T-helper 2 cell treated with Interferon-gamma antibody and Interleukin-4, amounts not matched to agents 5 μg/mL and 100 μg/mL, for 36 hours (primary cell): ENCODE data around the gene GLP1R.

Experiments used
- DNase-seq: peaks from one replicate; pipeline ENCODE4 v3.0.0; 2021; ENCODE audit warnings: low spot score
- H3K27ac Mint-ChIP-seq: one replicate; pipeline ENCODE4 v1.8.0; 2021; ENCODE audit warnings: mild to moderate bottlenecking, mixed read lengths
- H3K27me3 Mint-ChIP-seq: one replicate; pipeline ENCODE4 v1.8.0; 2021; ENCODE audit warnings: low read depth, mixed read lengths
- H3K36me3 Mint-ChIP-seq: one replicate; pipeline ENCODE4 v1.8.0; 2021; ENCODE audit warnings: low read depth, mixed read lengths
- H3K4me1 Mint-ChIP-seq: one replicate; pipeline ENCODE4 v1.8.0; 2021; ENCODE audit warnings: low read depth, mixed read lengths
- H3K4me3 Mint-ChIP-seq: one replicate; pipeline ENCODE4 v1.8.0; 2022; ENCODE audit warnings: mild to moderate bottlenecking, moderate library complexity, mixed read lengths
- H3K9me3 Mint-ChIP-seq: one replicate; pipeline ENCODE4 v1.8.0; 2021; ENCODE audit warnings: mixed read lengths

Gene GLP1R

DNA sequence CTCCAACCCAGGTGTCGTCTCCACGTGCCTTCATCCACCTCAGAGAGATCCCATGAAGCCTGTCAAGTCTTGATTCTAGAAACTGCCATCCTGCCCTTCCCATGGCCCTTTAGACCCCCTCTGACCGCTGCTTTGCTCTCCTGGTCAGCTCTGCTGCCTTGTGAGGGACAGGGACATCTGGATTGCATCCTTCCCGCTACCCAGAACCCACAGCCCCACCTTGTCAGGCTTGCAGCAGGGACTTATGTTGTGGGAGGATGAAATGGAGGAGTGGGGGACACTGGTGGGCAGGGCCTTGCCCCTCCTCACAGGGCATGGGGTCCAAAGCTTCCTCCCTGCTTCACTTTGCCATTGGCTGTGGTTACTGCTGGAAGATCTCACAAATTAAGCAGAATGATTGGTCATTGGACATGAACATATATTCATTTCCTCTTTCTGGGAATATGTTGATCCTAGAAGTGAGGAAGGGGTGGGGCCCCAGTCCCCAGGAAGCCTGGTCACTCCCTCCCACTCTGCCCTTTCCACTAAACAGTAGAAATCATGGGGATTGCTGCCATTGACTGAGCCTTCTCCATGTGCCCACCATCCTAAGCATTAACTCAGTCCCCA is 4.5 kb downstream of the GLP1R start:
- no peak overlapping the region for H3K4me3 Mint-ChIP-seq

DNA sequence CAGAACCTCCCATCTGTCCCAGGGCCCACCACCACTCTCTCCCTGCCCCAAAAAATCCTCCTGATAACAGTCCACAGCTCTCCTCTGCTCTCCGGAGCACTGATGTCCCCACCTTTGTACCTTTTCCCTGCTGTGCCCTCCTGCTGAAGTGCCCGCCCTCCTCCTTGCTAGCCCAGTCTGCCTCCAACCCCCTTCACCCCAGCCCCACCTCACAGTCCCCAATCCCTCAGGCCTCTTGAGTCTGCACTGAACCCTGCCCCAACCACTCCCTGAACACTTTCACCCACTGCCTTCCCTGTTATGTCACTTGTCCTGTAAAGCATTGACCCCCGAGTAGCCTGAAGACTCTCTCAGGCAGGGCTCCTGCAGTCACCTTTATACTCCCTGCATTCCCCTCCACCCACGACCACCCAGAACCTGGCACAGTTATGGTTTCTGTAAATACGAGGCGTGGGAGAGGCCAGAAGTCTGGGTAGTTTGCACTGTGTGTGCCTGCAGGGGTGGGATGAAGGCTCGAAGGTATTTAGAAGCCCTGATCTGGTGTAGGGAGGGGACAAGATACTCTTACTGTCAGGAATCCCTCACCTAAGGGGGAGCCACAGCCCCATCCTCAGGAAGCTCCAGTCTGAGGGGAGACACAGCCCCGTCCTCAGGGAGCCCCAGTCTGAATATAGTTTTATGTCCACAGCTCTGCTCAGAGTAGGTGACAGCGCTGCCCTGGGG is 5.4 kb downstream of the GLP1R start:
- Mint-ChIP-seq H3K9me3 (no peaks in the 10 kb centered on the region), H3K27ac (no peak overlapping the region), H3K4me1 (peaks cover 17% of the 10 kb centered on the region), H3K27me3 (peaks cover 22% of the 10 kb centered on the region), H3K36me3 (no peaks in the 10 kb centered on the region), H3K4me3 (no peak overlapping the region)
- no peak for DNase-seq

More for the DNA sequence above, 4.5 kb downstream of the GLP1R start:
- peaks cover 23% of the 10 kb centered on the region for H3K27me3 Mint-ChIP-seq
- no peaks in the 10 kb centered on the region for H3K36me3 Mint-ChIP-seq
- no peaks in the 10 kb centered on the region for H3K9me3 Mint-ChIP-seq
- no peak overlapping the region for H3K27ac Mint-ChIP-seq
- H3K4me1 Mint-ChIP-seq = peaks cover 17% of the 10 kb centered on the region
- no peak for DNase-seq

DNA sequence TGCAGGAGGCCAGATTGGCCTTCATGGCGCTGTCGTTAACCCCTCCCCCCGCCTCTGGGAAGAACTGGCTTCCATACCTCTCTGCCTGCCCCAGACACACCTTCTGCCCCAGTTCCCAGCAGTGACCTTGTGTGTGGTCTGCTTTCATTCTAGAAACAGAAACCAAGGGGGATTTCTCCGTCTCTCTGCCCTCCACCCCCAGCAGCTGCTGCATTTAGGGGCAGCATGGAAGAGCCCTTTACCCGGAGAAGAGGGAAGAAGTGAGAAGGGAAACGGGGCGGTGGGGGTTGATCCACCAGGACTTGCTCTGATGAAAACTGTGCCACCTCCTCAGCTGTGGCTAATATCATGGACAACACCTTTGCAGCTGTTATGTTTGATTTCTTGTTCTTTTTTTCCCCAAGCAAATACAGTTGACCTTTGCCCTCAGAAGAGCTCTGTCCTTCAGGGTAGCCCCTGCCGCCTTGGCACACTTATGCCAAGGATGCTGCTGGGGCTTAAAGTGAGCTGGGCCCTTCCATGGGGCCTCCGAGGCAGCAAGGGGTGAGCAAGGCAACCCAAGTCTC is 6.1 kb downstream of the GLP1R start:
- Mint-ChIP-seq H3K4me3 (no peak overlapping the region), H3K36me3 (no peaks in the 10 kb centered on the region), H3K27ac (no peak overlapping the region), H3K9me3 (no peaks in the 10 kb centered on the region), H3K4me1 (peaks cover 17% of the 10 kb centered on the region), H3K27me3 (peaks cover 16% of the 10 kb centered on the region)
- DNase-seq = no peak

DNA sequence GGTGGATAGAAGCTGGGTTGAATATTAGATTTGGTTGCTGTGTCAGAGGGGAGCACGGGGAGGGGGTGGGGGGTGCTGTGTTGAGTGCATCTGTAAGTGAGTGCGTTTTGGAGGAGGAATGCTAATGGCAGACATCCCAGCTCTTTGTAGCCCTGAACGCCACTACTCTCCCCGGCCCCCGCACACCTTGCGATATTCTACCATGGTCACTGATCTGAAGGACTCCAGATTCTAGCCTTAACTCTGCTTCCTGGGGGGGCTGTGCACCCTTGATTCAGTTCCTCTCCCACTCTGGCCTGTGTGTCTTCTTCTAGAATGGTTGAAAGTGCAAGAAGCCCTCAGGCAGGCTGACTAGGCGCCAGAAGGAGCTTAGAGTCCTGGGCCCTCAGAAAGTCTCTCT is 7.1 kb downstream of the GLP1R start:
- no peaks in the 10 kb centered on the region for H3K36me3 Mint-ChIP-seq
- H3K4me3 Mint-ChIP-seq = no peak overlapping the region
- H3K4me1 Mint-ChIP-seq = peaks cover 14% of the 10 kb centered on the region
- no peak overlapping the region for H3K27ac Mint-ChIP-seq
- no peak for DNase-seq
- peaks cover 6% of the 10 kb centered on the region for H3K27me3 Mint-ChIP-seq
- H3K9me3 Mint-ChIP-seq = no peaks in the 10 kb centered on the region

DNA sequence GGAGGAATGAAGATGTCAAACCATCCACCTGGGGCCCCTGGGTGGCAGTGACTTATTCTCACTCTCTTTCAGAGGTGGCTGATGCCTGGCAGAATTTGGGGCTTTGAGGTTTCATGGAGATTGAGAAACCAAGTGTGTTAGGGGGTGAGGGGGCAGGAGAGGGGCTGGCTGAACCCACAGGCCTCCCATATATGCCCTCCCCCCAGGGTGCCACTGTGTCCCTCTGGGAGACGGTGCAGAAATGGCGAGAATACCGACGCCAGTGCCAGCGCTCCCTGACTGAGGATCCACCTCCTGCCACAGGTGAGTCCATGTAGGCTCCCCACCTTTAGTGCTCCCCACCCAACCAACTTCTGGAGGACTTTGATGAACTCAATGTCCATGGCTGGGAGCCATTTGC is 7.6 kb downstream of the GLP1R start:
- Mint-ChIP-seq H3K4me1 (peaks cover 9% of the 10 kb centered on the region), H3K9me3 (no peaks in the 10 kb centered on the region), H3K4me3 (no peak overlapping the region), H3K27me3 (peaks cover under 1% of the 10 kb centered on the region), H3K27ac (no peak overlapping the region), H3K36me3 (no peaks in the 10 kb centered on the region)
- DNase-seq = no peak

DNA sequence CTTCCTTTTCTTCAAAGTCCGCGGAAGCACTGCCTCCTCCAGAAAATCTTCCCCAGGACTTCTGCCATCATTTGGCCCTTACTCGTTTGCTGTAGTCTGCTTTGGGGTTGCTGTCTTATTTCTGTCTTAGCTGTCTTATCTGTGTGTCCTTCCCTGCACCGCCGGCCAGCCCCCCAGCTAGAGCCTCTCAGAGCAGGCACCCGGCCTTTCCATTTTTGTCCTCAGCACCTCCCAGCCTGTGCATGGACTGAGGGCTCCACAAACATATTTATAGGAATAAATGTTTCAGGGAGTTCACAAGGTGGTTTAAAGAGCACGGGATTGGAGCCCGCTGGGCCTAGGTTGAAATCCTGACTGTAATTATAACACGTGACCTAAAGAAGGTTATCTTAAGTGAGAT is 8.1 kb downstream of the GLP1R start:
- peaks cover 2% of the 10 kb centered on the region for H3K27me3 Mint-ChIP-seq
- no peak overlapping the region for H3K4me3 Mint-ChIP-seq
- DNase-seq = no peak
- H3K9me3 Mint-ChIP-seq = no peaks in the 10 kb centered on the region
- peaks cover 4% of the 10 kb centered on the region for H3K4me1 Mint-ChIP-seq
- H3K36me3 Mint-ChIP-seq = no peaks in the 10 kb centered on the region
- H3K27ac Mint-ChIP-seq = no peak overlapping the region

DNA sequence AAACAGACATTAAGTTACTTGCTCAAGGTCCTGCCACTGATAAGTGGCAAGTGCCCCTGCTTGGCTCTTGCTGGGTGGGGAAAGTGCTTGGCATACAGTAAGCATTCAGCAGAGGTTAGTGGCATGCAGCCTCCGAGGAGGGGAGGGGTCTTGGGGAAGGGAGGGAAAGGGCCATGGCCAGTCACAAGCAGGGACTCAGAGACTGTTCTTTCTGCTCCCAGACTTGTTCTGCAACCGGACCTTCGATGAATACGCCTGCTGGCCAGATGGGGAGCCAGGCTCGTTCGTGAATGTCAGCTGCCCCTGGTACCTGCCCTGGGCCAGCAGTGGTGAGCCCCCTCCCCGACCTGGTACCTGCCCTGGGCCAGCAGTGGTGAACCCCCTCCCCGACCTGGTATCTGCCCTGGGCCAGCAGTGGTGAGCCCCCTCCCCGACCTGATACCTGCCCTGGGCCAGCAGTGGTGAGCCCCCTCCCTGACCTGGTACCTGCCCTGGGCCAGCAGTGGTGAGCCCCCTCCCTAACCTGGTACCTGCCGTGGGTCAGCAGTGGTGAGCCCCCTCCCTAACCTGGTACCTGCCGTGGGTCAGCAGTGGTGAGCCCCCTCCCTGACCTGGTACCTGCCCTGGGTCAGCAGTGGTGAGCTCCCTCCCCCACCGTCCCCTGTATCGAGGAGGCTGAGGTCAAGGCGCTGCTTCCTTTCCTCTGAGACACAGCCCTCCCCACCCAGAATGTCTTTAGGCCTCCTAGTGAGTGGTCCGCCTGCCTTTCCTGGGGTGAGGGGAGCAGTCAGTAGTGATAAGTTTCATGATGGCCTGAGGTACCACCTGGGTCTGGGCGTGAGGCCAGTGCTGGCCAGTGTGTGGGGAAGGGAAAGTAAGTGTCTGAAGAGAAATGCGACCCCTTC is 8.9 kb downstream of the GLP1R start:
- H3K27ac Mint-ChIP-seq = no peak overlapping the region
- no peaks in the 10 kb centered on the region for H3K4me1 Mint-ChIP-seq
- DNase-seq = no peak
- H3K36me3 Mint-ChIP-seq = no peaks in the 10 kb centered on the region
- no peak overlapping the region for H3K4me3 Mint-ChIP-seq
- peaks cover 2% of the 10 kb centered on the region for H3K27me3 Mint-ChIP-seq
- no peaks in the 10 kb centered on the region for H3K9me3 Mint-ChIP-seq

DNA sequence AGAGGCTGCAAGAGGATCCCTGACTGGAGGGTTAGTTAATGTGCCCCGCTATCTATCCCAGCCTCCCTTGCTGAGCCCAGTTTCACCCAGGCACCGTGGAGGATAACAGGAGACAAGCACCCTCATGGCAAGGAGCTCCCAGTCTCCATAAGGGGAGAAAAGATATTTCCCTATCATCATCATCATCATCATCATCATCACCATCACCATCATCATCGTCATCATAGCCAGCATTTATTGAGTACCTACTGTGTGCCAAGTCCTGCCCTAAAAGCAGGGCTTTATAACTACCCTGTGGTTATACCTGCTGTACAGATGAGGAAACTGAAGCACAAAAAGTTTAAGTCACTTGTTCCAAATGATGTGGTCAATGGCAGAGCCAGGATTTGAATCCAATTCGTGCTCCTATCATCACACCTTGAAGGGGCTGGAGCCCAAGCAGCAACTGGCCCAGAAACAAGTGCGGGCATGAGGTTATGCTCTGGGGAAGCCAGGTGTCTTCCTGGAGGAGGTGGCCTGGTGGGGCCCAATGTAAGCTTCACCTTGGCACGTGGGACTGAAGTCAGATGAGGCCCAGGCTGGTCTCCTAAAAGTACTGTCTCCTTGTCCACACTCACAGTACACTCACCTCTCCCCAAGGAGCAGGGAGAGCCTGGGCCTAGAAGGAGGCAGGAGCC is 10.0 kb downstream of the GLP1R start:
- Mint-ChIP-seq H3K36me3 (no peaks in the 10 kb centered on the region), H3K9me3 (no peaks in the 10 kb centered on the region), H3K4me3 (no peak overlapping the region), H3K27ac (no peak overlapping the region), H3K4me1 (no peaks in the 10 kb centered on the region), H3K27me3 (peaks cover 6% of the 10 kb centered on the region)
- DNase-seq = no peak

DNA sequence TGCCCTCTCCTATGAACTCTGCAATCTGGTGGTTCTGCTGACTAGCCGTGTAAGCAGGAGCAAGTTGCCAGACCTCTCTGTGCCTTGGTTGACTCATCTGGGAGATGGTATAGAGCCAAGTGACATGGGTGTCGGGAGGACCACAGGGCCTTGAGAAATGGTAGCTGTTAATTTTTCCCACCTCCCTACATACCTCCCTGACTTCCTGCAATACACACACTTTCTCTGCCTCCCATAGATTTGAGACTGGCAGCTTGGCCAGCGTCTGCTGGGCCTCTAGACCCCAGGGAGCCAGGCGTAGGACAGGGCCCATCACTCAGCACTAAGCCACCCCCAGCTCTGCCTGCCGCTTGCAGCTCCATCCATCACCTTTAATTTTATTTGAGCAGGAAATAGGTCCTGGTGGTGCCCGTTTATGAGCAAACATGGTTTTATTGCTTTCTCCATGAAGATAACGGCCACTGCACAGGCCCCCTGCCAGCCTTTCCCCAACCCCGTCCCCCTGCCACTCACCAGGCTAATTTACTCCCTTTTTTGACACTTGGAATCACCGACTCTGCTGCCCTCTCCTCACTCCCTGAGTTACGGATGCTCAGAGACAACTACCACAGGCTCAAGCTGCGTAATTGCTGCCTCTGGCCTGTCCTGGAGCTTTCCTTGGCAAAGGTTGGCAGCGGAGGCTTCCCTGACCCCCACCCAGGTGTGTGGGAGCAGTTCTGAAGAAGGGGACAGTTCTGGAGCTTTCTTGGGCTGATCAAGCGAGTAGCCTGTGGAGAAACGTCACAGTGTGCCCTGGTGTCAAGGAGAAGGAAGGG is 11.1 kb downstream of the GLP1R start:
- no peaks in the 10 kb centered on the region for H3K36me3 Mint-ChIP-seq
- H3K4me3 Mint-ChIP-seq = no peak overlapping the region
- H3K27ac Mint-ChIP-seq = no peak overlapping the region
- peaks cover 7% of the 10 kb centered on the region for H3K27me3 Mint-ChIP-seq
- H3K4me1 Mint-ChIP-seq = no peaks in the 10 kb centered on the region
- no peak for DNase-seq
- H3K9me3 Mint-ChIP-seq = no peaks in the 10 kb centered on the region

DNA sequence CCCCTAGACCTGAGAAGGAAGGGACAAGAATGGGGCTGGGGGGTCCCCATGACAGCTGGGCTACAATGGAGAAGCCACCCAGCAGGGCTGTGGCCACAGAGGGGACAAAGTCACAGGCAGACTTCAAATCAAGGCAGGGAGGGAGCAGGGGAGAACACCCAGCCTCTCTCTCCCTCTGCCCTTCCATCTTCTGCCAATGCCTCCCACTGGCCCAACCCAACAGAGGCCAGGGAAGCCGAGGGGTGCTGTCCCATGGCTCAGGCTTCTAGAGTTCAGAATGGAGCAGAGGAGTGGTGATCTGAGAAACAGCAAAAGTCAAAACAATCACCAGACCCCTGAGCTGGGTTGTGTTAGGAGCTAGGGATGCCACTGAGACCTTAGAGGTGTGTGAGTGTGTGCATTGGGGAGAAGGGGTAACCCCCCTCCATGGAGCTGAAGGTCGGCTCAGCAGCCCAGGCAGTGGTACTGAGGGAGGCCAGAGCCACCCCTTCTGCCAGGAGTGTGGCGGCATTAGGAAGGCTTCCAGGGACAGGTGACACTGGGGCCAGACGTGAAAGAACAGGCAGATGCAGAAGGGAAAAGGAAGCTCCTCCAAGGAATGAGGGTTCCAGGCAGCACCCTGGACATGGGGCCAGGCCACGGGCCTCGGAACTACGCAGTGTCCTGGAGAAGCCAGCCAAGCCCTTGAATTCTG is 12.0 kb downstream of the GLP1R start:
- no peak overlapping the region for H3K4me3 Mint-ChIP-seq
- H3K9me3 Mint-ChIP-seq = no peaks in the 10 kb centered on the region
- H3K36me3 Mint-ChIP-seq = no peaks in the 10 kb centered on the region
- DNase-seq = no peak
- peaks cover 10% of the 10 kb centered on the region for H3K27me3 Mint-ChIP-seq
- H3K4me1 Mint-ChIP-seq = no peaks in the 10 kb centered on the region
- no peak overlapping the region for H3K27ac Mint-ChIP-seq

DNA sequence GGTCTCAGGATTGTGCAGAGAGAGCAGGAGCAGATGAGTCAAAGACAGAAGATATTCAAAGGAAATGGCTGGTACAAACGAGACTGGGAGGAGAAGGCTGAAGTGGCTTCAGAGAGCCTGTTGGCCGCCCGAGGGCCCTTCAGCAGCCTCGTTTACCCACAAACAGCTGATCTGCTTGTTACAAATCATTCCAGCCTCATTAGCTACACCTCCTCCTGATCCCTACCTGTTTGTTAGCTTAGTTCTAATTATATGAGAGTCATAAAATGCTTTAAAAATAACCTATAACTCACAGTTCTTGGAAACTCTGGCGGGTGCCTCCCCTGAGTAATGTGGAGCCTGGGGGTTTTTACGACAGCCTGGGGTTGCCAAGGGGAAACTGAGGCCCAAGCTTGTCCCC is 12.6 kb downstream of the GLP1R start:
- H3K27ac Mint-ChIP-seq = no peak overlapping the region
- no peaks in the 10 kb centered on the region for H3K9me3 Mint-ChIP-seq
- H3K4me3 Mint-ChIP-seq = no peak overlapping the region
- no peaks in the 10 kb centered on the region for H3K4me1 Mint-ChIP-seq
- DNase-seq = no peak
- no peaks in the 10 kb centered on the region for H3K36me3 Mint-ChIP-seq
- H3K27me3 Mint-ChIP-seq = peaks cover 10% of the 10 kb centered on the region

DNA sequence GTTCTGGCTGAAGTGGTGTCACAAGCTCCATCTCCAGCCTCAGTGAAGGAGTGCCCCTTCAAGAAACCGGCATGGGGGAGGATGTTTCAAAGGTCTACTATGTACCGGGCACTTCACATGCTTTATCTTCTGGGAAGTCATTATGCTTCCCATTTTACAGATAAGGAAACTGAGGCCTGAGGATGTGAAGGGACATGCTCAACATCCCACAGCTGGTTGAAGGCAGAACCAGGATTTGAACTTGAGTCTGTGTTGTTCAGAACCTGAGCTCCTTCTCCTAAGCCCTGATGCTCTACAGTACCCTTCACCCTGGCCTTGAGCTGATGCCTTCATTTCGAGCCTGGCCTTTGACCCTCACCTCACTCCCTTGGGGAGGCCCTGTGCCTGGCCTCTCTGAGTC is 13.0 kb downstream of the GLP1R start:
- Mint-ChIP-seq H3K9me3 (no peaks in the 10 kb centered on the region), H3K4me1 (no peaks in the 10 kb centered on the region), H3K4me3 (no peak overlapping the region), H3K27me3 (peaks cover 10% of the 10 kb centered on the region), H3K36me3 (no peaks in the 10 kb centered on the region), H3K27ac (no peak overlapping the region)
- DNase-seq = no peak
